DMS114 treated with DMSO at 0.1 percent for 48 hours (cell line): ENCODE measurements around the gene KIF11.

Experiments used
- DNase-seq: peaks from one replicate; lab custom pipeline; 2025; ENCODE audit not compliant: unreplicated experiment; lab: John Stamatoyannopoulos, UW

KIF11 gene

DNA sequence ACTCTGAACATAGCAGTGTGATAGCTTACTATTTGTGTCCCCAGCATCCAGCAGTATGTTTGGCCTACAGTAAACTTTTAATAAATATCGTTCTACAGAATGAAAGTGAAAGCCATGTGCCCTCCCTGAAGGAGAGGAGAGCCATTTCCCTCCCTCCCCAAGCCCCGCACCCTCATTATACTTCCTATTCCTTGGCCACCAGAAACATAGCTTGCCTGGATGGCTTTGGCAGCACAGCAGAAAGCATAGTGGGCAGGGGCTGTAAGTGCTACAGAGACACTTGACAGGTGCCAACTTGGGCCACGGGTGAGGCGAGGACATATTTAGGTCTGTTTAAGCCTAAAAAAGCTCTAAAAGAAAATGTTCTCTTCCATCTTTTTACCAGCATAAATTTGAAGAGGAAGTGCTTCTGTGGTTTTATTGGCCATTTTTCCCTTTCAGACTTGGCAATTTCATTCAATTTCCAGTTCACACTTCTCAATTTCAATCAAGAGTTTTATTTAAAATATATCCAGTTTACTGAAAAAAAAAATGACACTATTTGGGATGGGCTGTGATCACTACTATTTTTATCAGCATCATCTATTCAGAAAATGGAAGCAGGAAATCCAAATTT lies 109.5 kb downstream of the KIF11 start:
- no peak for DNase-seq
